Epithelial cell of esophagus (primary cell): ENCODE results near the gene NDUFA7.

Experiments
- DNase-seq: peaks from one replicate; pipeline ENCODE4 v3.0.0; 2010; ENCODE audit warnings: low read depth
- H3K4me3 ChIP-seq: 2 replicates; pipeline ENCODE4 v1.5.1; 2011; ENCODE audit warnings: mild to moderate bottlenecking, low read length, control low read depth
- CTCF ChIP-seq: IDR thresholded peaks from 2 replicates; pipeline ENCODE4 v1.5.1; 2011; ENCODE audit warnings: low read depth, mild to moderate bottlenecking, low read length, control low read depth, inconsistent platforms; ENCODE audit not compliant: insufficient read depth; ENCODE audit errors: missing control alignments

NDUFA7 gene

GRCh38 chr19:8310342-8311055, 10.7 kb downstream of the NDUFA7 start:
- no peak for DNase-seq
- H3K4me3 ChIP-seq: no peak overlapping the region
- TF ChIP-seq CTCF: no peak

- DNase-seq: no peak
Observed at GRCh38 chr19:8308891-8309291, 12.3 kb downstream of the NDUFA7 start.

GRCh38 chr19:8307965-8308866, 13.0 kb downstream of the NDUFA7 start, which contains the start of gene CD320:
Gene CD320 (minus strand): TSS chr19:8308358. CDS start chr19:8308290, 68 bp downstream.
- TF ChIP-seq CTCF: no peak
- peak; percentile 89 for DNase-seq

More at GRCh38 chr19:8308891-8309291, 12.3 kb downstream of the NDUFA7 start:
- TF ChIP-seq CTCF: no peak
- H3K4me3 ChIP-seq: peak overlapping the region; percentile 59

GRCh38 chr19:8307400-8307964, 13.7 kb downstream of the NDUFA7 start:
- H3K4me3 ChIP-seq: peak overlapping the region; percentile 59
- no peak for TF ChIP-seq CTCF
- DNase-seq: no peak

More at GRCh38 chr19:8307965-8308866, 13.0 kb downstream of the NDUFA7 start, which contains the start of gene CD320:
- peak within 1 kb of the TSS; percentile 59 for H3K4me3 ChIP-seq

GRCh38 chr19:8306235-8307054, 14.7 kb downstream of the NDUFA7 start:
- no peak for TF ChIP-seq CTCF

GRCh38 chr19:8305798-8306197, 15.4 kb downstream of the NDUFA7 start:
- no peak for TF ChIP-seq CTCF
- H3K4me3 ChIP-seq: no peak overlapping the region
- no peak for DNase-seq

More at GRCh38 chr19:8306235-8307054, 14.7 kb downstream of the NDUFA7 start:
- DNase-seq: no peak
- H3K4me3 ChIP-seq: no peak overlapping the region
